Testis (tissue), 3 donors: ENCODE data around the gene ADAMTSL2. TPM values are rescaled to one million over a fixed set of nuclear protein-coding genes. Genes with fewer than 3 reads are reported as not detected.

ENCODE experiments used
- DNase-seq: peaks from one replicate; pipeline ENCODE4 v3.0.0-alpha.2; 2019
- H3K27ac ChIP-seq, 2 donors: fragments of 200-600 bp; sonication (generic); one replicate each; pipeline ENCODE4 v1.5.1; 2019
- H3K27me3 ChIP-seq: fragments of 200-600 bp; sonication (generic); one replicate; pipeline ENCODE4 v1.5.1; 2019
- H3K36me3 ChIP-seq: fragments of 200-600 bp; sonication (generic); one replicate; pipeline ENCODE4 v1.5.1; 2017; ENCODE audit warnings: low read depth; ENCODE audit errors: missing control alignments
- H3K4me1 ChIP-seq: fragments of 200-600 bp; sonication (generic); one replicate; pipeline ENCODE4 v1.5.1; 2019
- H3K4me3 ChIP-seq, 2 donors: fragments of 200-600 bp; sonication (generic); one replicate each; pipeline ENCODE4 v1.5.1; 2017 to 2019
- H3K9me3 ChIP-seq: fragments of 200-600 bp; sonication (generic); one replicate; pipeline ENCODE4 v1.5.1; 2017
- CTCF ChIP-seq, 3 experiments: fragments of 450-650 bp in 2 of 3; fragments of 200-600 bp in 1 of 3; sonication (generic) in 1 of 3; IDR thresholded peaks; one replicate each; pipeline ENCODE4 v1.5.1; 2016 to 2019; ENCODE audit warnings: antibody characterized with exemption in 3 of 3, mild to moderate bottlenecking in 2 of 3, moderate library complexity in 1 of 3
- POLR2A ChIP-seq: fragments of 450-650 bp; IDR thresholded peaks from one replicate; pipeline ENCODE4 v1.6.1; 2017; ENCODE audit warnings: antibody characterized with exemption, mild to moderate bottlenecking, moderate library complexity
- WGBS, 2 donors: methylation state at CpG; one replicate each; pipeline ENCODE4 v1.1.5; 2018; 5-methylcytosine and 5-hydroxymethylcytosine counted together
- intact Hi-C: fragments of 100-400 bp; cut with DNase I; formaldehyde crosslinking; loops from one replicate; pipeline ENCODE4 v1.15.1; 2023; ENCODE audit warnings: low total_unique reads
- polyA plus RNA-seq: library from polyadenylated mRNA; stranded (reverse); fragments of 350-450 nt; fragmentation: Illumina TruSeq; extraction: RNeasy Lipid Tissue Mini Kit (QIAGEN cat#74804); gene quantifications from one replicate; pipeline ENCODE4 v1.2.3, GENCODE V29; 2014; ENCODE audit warnings: low read depth, low replicate concordance; ENCODE audit not compliant: insufficient read depth
- total RNA-seq, 2 donors: library from RNA; depleted of rRNA; stranded (reverse); fragments of >200 nt; gene quantifications; one replicate each; pipeline ENCODE4 v1.2.3, GENCODE V29; 2016

ADAMTSL2 gene
- total and polyA plus RNA-seq, 3 donors from 2014 or later = 3.8 to 11.1 (median 9.4) TPM

- DNase-seq = no peak
- TF ChIP-seq CTCF (IDR thresholded peaks at IDR 0.05) (no peak), POLR2A (no peak)
- Histone ChIP-seq H3K27me3 (no peaks in the 10 kb centered on the region), H3K27ac (no peak overlapping the region), H3K9me3 (no peaks in the 10 kb centered on the region), H3K4me3 (no peak overlapping the region), H3K36me3 (no peaks in the 10 kb centered on the region), H3K4me1 (peaks cover 20% of the 10 kb centered on the region)
- WGBS, 2 donors = 63 to 71% methylated on average over 17 to 19 of the region's 19 CpGs
- intact Hi-C loops = no loop called here
These were observed 47.2 kb downstream of the ADAMTSL2 start for GRCh38 chr9:133581513-133582343.

GRCh38 chr9:133582501-133583045 is 48.1 kb downstream of the ADAMTSL2 start:
- intact Hi-C loops = no loop called here
- H3K36me3 ChIP-seq = no peaks in the 10 kb centered on the region
- TF ChIP-seq POLR2A (no peak), CTCF (IDR thresholded peaks at IDR 0.05) (no peak)
- WGBS, 2 donors = 83 to 89% methylated on average over 1 to 14 of the region's 14 CpGs
- no peak for DNase-seq
- H3K27ac ChIP-seq = no peak overlapping the region
- peaks cover 12% of the 10 kb centered on the region for H3K4me1 ChIP-seq
- H3K27me3 ChIP-seq = no peaks in the 10 kb centered on the region
- no peak overlapping the region for H3K4me3 ChIP-seq
- H3K9me3 ChIP-seq = no peaks in the 10 kb centered on the region

- peaks cover 11% of the 10 kb centered on the region for H3K4me1 ChIP-seq
- no peak for DNase-seq
- no peaks in the 10 kb centered on the region for H3K36me3 ChIP-seq
- WGBS, 2 donors = 86 to 88% methylated on average over 1 to 3 of the region's 3 CpGs
- intact Hi-C loops = no loop called here
- no peaks in the 10 kb centered on the region for H3K27me3 ChIP-seq
- no peak overlapping the region for H3K27ac ChIP-seq
- no peaks in the 10 kb centered on the region for H3K9me3 ChIP-seq
- TF ChIP-seq POLR2A (no peak), CTCF (IDR thresholded peaks at IDR 0.05) (no peak)
- H3K4me3 ChIP-seq = no peak overlapping the region
These were observed 48.6 kb downstream of the ADAMTSL2 start for GRCh38 chr9:133583111-133583510.

- Histone ChIP-seq H3K4me1 (peaks cover 11% of the 10 kb centered on the region), H3K27me3 (no peaks in the 10 kb centered on the region), H3K27ac (no peak overlapping the region), H3K9me3 (no peaks in the 10 kb centered on the region), H3K4me3 (no peak overlapping the region), H3K36me3 (no peaks in the 10 kb centered on the region)
- no peak for TF ChIP-seq POLR2A
- TF ChIP-seq CTCF (IDR thresholded peaks at IDR 0.05) = no peak
- WGBS, 2 donors = 87 to 91% methylated on average over 9 to 23 of the region's 23 CpGs
- intact Hi-C loops = no loop called here
- DNase-seq = no peak
These were observed 49.1 kb downstream of the ADAMTSL2 start for GRCh38 chr9:133583586-133583985.
